Measurements from ENCODE around the gene TMEM62.

The TMEM62 gene

DNA sequence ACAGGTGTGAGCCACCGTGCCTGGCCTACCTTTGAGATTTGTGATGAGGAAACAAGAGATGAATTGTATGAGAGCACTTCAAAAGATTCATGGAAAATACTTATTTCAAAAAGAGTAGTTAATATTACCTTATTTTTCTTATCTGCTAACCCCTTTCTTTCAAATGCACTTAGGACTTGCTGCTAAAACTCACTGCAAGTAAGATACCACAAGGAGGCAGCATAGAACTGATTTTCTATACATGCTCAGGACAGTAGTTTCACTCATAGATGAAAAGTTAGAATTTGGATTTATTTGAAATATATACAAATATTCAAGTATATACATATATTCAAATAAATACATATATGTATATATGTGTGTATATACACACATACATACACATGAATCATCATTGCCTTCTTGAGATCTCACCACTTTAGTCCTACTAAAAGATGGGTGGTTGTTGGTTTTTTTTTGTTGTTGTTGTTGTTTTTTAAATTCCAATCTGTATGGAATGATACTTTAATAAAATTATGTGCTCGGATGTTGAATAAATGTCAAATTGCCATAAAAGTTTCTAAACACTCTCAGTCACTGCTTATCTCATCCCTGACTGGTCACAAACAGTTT is 54.3 kb downstream of the TMEM62 start:
- H3K27me3 ChIP-seq (ENCODE audit: low read depth, low read length): no peaks in the 10 kb centered on the region
- no peak overlapping the region for H2AFZ ChIP-seq (ENCODE audit: low read depth, low read length)
- no peak overlapping the region for H3K27ac ChIP-seq (ENCODE audit: low read length)
- peaks cover 17% of the 10 kb centered on the region for H3K4me1 ChIP-seq (ENCODE audit: low read length)
- no peak overlapping the region for H3K4me2 ChIP-seq (ENCODE audit: low read length)
- no peak overlapping the region for H3K9ac ChIP-seq (ENCODE audit: low read length)
- no peaks in the 10 kb centered on the region for H4K20me1 ChIP-seq (ENCODE audit: insufficient read depth, low read length)
- no peaks in the 10 kb centered on the region for H3K9me3 ChIP-seq (ENCODE audit: insufficient read depth, low read length)
- TF ChIP-seq, protein P1, sequence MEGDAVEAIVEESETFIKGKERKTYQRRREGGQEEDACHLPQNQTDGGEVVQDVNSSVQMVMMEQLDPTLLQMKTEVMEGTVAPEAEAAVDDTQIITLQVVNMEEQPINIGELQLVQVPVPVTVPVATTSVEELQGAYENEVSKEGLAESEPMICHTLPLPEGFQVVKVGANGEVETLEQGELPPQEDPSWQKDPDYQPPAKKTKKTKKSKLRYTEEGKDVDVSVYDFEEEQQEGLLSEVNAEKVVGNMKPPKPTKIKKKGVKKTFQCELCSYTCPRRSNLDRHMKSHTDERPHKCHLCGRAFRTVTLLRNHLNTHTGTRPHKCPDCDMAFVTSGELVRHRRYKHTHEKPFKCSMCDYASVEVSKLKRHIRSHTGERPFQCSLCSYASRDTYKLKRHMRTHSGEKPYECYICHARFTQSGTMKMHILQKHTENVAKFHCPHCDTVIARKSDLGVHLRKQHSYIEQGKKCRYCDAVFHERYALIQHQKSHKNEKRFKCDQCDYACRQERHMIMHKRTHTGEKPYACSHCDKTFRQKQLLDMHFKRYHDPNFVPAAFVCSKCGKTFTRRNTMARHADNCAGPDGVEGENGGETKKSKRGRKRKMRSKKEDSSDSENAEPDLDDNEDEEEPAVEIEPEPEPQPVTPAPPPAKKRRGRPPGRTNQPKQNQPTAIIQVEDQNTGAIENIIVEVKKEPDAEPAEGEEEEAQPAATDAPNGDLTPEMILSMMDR (IDR thresholded peaks at IDR 0.05; ENCODE audit: low read depth, low read length): peak; percentile 67
- no peak for TF ChIP-seq EZH2phosphoT487 (IDR thresholded peaks at IDR 0.05; ENCODE audit: low read depth)
- peaks cover 11% of the 10 kb centered on the region for H3K79me2 ChIP-seq (ENCODE audit: low read length)
- H3K36me3 ChIP-seq (replicated peaks; ENCODE audit: low read depth, low read length): peaks cover 24% of the 10 kb centered on the region
- no peak overlapping the region for H3K4me3 ChIP-seq (ENCODE audit: low read length)

DNA sequence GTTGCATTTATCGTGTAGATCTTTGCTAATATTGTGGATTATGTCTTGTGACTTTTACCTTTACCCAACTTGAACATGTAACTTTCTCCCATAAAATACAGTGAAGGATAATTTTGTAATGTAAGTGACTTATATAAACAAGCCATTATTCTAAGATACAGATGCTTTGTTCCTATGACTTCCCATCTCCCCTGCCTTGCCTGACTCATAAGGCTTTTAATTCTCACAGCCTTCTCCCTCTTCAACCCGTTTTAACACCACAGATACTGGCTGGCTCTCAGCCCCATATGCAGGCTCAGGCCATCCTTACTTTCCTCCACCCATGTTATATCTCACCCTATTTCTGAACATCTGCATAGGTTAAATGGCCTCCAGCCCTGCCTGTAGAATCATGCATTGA is 55.9 kb downstream of the TMEM62 start:
- peaks cover 28% of the 10 kb centered on the region for H3K36me3 ChIP-seq (replicated peaks; ENCODE audit: low read depth, low read length)

DNA sequence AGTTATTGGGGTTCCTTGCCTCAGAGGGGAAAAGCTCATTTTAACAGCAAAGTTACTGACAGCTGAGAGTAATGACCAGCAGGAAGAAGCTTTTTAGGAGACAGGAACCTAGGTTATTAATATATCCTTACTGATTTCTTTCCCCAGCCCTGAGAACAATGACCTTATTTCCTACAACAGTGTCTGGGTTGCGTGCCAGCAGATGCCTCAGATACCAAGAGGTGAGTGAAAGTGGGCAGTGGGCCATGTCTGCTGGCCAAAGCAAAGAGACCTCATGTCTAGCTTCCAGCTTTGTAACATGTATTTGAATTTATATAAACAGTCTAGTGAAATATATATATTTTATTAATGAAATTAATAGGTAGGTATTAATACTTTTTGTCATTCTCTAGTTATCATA is 56.8 kb downstream of the TMEM62 start:
- H4K20me1 ChIP-seq (ENCODE audit: insufficient read depth, low read length): no peaks in the 10 kb centered on the region
- H3K9me3 ChIP-seq (ENCODE audit: insufficient read depth, low read length): no peaks in the 10 kb centered on the region
- peaks cover 30% of the 10 kb centered on the region for H3K36me3 ChIP-seq (replicated peaks; ENCODE audit: low read depth, low read length)
- no peak overlapping the region for H3K9ac ChIP-seq (ENCODE audit: low read length)
- no peak overlapping the region for H3K4me3 ChIP-seq (ENCODE audit: low read length)
- TF ChIP-seq EZH2phosphoT487 (IDR thresholded peaks at IDR 0.05; ENCODE audit: low read depth): no peak
- TF ChIP-seq, protein P1 (IDR thresholded peaks at IDR 0.05; ENCODE audit: low read depth, low read length): no peak
- H2AFZ ChIP-seq (ENCODE audit: low read depth, low read length): no peak overlapping the region
- H3K27me3 ChIP-seq (ENCODE audit: low read depth, low read length): no peaks in the 10 kb centered on the region
- H3K4me1 ChIP-seq (ENCODE audit: low read length): peaks cover 24% of the 10 kb centered on the region
- H3K27ac ChIP-seq (ENCODE audit: low read length): no peak overlapping the region
- H3K79me2 ChIP-seq (ENCODE audit: low read length): peaks cover 11% of the 10 kb centered on the region
- H3K4me2 ChIP-seq (ENCODE audit: low read length): no peak overlapping the region

More for the DNA sequence above, 55.9 kb downstream of the TMEM62 start:
- no peaks in the 10 kb centered on the region for H4K20me1 ChIP-seq (ENCODE audit: insufficient read depth, low read length)
- no peak overlapping the region for H2AFZ ChIP-seq (ENCODE audit: low read depth, low read length)
- H3K27me3 ChIP-seq (ENCODE audit: low read depth, low read length): no peaks in the 10 kb centered on the region
- no peak overlapping the region for H3K4me3 ChIP-seq (ENCODE audit: low read length)
- H3K4me1 ChIP-seq (ENCODE audit: low read length): peaks cover 24% of the 10 kb centered on the region
- H3K4me2 ChIP-seq (ENCODE audit: low read length): no peak overlapping the region
- no peak overlapping the region for H3K27ac ChIP-seq (ENCODE audit: low read length)
- no peaks in the 10 kb centered on the region for H3K9me3 ChIP-seq (ENCODE audit: insufficient read depth, low read length)
- no peak overlapping the region for H3K9ac ChIP-seq (ENCODE audit: low read length)
- peaks cover 11% of the 10 kb centered on the region for H3K79me2 ChIP-seq (ENCODE audit: low read length)
- TF ChIP-seq EZH2phosphoT487 (IDR thresholded peaks at IDR 0.05; ENCODE audit: low read depth): no peak
- TF ChIP-seq, protein P1 (IDR thresholded peaks at IDR 0.05; ENCODE audit: low read depth, low read length): no peak

DNA sequence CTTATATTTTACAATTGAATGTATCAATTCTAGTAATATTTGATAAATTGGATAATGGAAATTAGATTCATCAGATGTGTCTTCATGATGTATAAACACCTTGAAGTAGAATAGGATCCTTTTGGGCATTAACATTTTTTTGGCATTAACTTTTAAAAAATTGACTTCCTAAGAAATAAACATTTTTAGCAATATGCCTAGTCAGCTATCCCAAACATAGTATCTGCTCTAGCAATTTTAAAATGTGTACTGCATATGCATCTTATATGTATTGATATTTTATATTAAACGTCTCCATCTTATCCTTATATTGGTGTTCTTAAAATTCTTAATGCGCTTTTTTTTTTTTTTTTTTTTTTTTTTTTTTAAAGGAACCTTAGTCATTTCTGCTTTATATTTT is 60.3 kb downstream of the TMEM62 start:
- TF ChIP-seq, protein P1 (IDR thresholded peaks at IDR 0.05; ENCODE audit: low read depth, low read length): no peak
- no peak for TF ChIP-seq EZH2phosphoT487 (IDR thresholded peaks at IDR 0.05; ENCODE audit: low read depth)
- Histone ChIP-seq H3K9ac (ENCODE audit: low read length) (no peak overlapping the region), H3K4me1 (ENCODE audit: low read length) (peaks cover 19% of the 10 kb centered on the region), H3K9me3 (ENCODE audit: insufficient read depth, low read length) (no peaks in the 10 kb centered on the region), H3K79me2 (ENCODE audit: low read length) (no peaks in the 10 kb centered on the region), H3K36me3 (replicated peaks; ENCODE audit: low read depth, low read length) (peaks cover 36% of the 10 kb centered on the region), H2AFZ (ENCODE audit: low read depth, low read length) (no peak overlapping the region), H3K27me3 (ENCODE audit: low read depth, low read length) (no peaks in the 10 kb centered on the region), H3K4me2 (ENCODE audit: low read length) (no peak overlapping the region), H3K27ac (ENCODE audit: low read length) (no peak overlapping the region), H3K4me3 (ENCODE audit: low read length) (no peak overlapping the region), H4K20me1 (ENCODE audit: insufficient read depth, low read length) (no peaks in the 10 kb centered on the region)

Data from OCI-LY3 (cell line).